HG02870 (cell line): ENCODE results near the gene SPRY1.

Source experiments
- ATAC-seq: cut with Tn5 transposase; IDR thresholded peaks from one replicate; pipeline ENCODE4 v1.9.1; 2021; ENCODE audit warnings: mild to moderate bottlenecking, moderate library complexity; ENCODE audit not compliant: unreplicated experiment

The SPRY1 gene

GRCh38 chr4:123396307-123397143, at the start of gene SPRY1:
Gene SPRY1 (plus strand): TSS chr4:123396795. CDS start chr4:123401592, 4,797 bp downstream.
- peak; percentile 49 for ATAC-seq

GRCh38 chr4:123346951-123347350, 49.6 kb upstream of the SPRY1 start:
- ATAC-seq = no peak

- no peak for ATAC-seq
Observed at GRCh38 chr4:123348946-123349345, 47.6 kb upstream of the SPRY1 start.

- ATAC-seq = no peak
Observed at GRCh38 chr4:123349421-123350190, 47.0 kb upstream of the SPRY1 start.

GRCh38 chr4:123350191-123350544, 46.4 kb upstream of the SPRY1 start:
- ATAC-seq = no peak

- ATAC-seq = no peak
Observed at GRCh38 chr4:123350726-123351125, 45.9 kb upstream of the SPRY1 start.

- no peak for ATAC-seq
Observed at GRCh38 chr4:123351713-123352112, 44.9 kb upstream of the SPRY1 start.

GRCh38 chr4:123352240-123352945, 44.2 kb upstream of the SPRY1 start:
- ATAC-seq = no peak

- ATAC-seq = no peak
Observed at GRCh38 chr4:123352966-123353365, 43.6 kb upstream of the SPRY1 start.

GRCh38 chr4:123353656-123354055, 42.9 kb upstream of the SPRY1 start:
- ATAC-seq = no peak

- ATAC-seq = no peak
Observed at GRCh38 chr4:123354701-123355100, 41.9 kb upstream of the SPRY1 start.

- no peak for ATAC-seq
Observed at GRCh38 chr4:123356921-123357320, 39.7 kb upstream of the SPRY1 start.

- no peak for ATAC-seq
Observed at GRCh38 chr4:123359449-123360315, 36.9 kb upstream of the SPRY1 start.

GRCh38 chr4:123361195-123361861, 35.3 kb upstream of the SPRY1 start:
- no peak for ATAC-seq

GRCh38 chr4:123362103-123362502, 34.5 kb upstream of the SPRY1 start:
- ATAC-seq = no peak

- peak; percentile 98 for ATAC-seq
Observed at GRCh38 chr4:123363729-123364128, 32.9 kb upstream of the SPRY1 start.

GRCh38 chr4:123364906-123365305, 31.7 kb upstream of the SPRY1 start:
- no peak for ATAC-seq

- ATAC-seq = no peak
Observed at GRCh38 chr4:123365412-123365811, 31.2 kb upstream of the SPRY1 start.

- ATAC-seq = no peak
Observed at GRCh38 chr4:123366144-123366748, 30.3 kb upstream of the SPRY1 start.

- ATAC-seq = no peak
Observed at GRCh38 chr4:123378794-123379193, 17.8 kb upstream of the SPRY1 start.
